ENCODE results near the gene LHFPL6. TPM values are rescaled to one million over a fixed set of nuclear protein-coding genes. Genes with fewer than 3 reads are reported as not detected.

LHFPL6 gene
- total RNA-seq, 1 donor from 2014 or later = 31.4 TPM

- H3K9me3 Mint-ChIP-seq (ENCODE audit: unreplicated experiment) = no peaks in the 10 kb centered on the region
- H3K36me3 Mint-ChIP-seq (ENCODE audit: low read depth, unreplicated experiment) = no peaks in the 10 kb centered on the region
- H3K4me1 ChIP-seq (ENCODE audit: insufficient read depth, low read length) = peaks cover 4% of the 10 kb centered on the region
- DNase-seq (ENCODE audit: low read depth) (no peak), FAIRE-seq (no peak)
- TF ChIP-seq EZH2 (IDR thresholded peaks at IDR 0.05; ENCODE audit: insufficient read depth, low read length) (no peak), CTCF (IDR thresholded peaks at IDR 0.05; ENCODE audit: insufficient read depth, low read depth, low read length) (no peak)
- H2AFZ ChIP-seq (ENCODE audit: low read depth, low read length) = no peak overlapping the region
- no peaks in the 10 kb centered on the region for H3K79me2 ChIP-seq (ENCODE audit: insufficient read depth, low read length)
- no peaks in the 10 kb centered on the region for H3K9me3 ChIP-seq (ENCODE audit: insufficient read depth, low read depth, low read length)
- peaks cover 20% of the 10 kb centered on the region for H3K4me1 Mint-ChIP-seq (ENCODE audit: low read depth, unreplicated experiment)
- H3K27me3 Mint-ChIP-seq (ENCODE audit: low read depth, unreplicated experiment) = no peaks in the 10 kb centered on the region
- no peak overlapping the region for H3K9ac ChIP-seq (ENCODE audit: low read length)
- no peak overlapping the region for H3K4me3 ChIP-seq (ENCODE audit: insufficient read depth, low read depth, low read length)
- H3K4me2 ChIP-seq (ENCODE audit: low read length) = no peak overlapping the region
- H3K36me3 ChIP-seq (ENCODE audit: insufficient read depth, low read length) = no peaks in the 10 kb centered on the region
- H3K27ac Mint-ChIP-seq (ENCODE audit: unreplicated experiment) = no peak overlapping the region
- H3K27ac ChIP-seq (ENCODE audit: low read depth, low read length) = no peak overlapping the region
- no peaks in the 10 kb centered on the region for H3K27me3 ChIP-seq (ENCODE audit: insufficient read depth, low read length)
- H3K4me3 Mint-ChIP-seq (ENCODE audit: unreplicated experiment) = no peak overlapping the region
- H4K20me1 ChIP-seq (ENCODE audit: insufficient read depth, low read length) = no peaks in the 10 kb centered on the region
Measured at GRCh38 chr13:39410964-39411363, 192.0 kb downstream of the LHFPL6 start.

GRCh38 chr13:39410096-39410901 lies 192.7 kb downstream of the LHFPL6 start:
- H3K4me3 Mint-ChIP-seq (ENCODE audit: unreplicated experiment) = no peak overlapping the region
- H3K27me3 Mint-ChIP-seq (ENCODE audit: low read depth, unreplicated experiment) = no peaks in the 10 kb centered on the region
- H3K4me3 ChIP-seq (ENCODE audit: insufficient read depth, low read depth, low read length) = no peak overlapping the region
- H3K79me2 ChIP-seq (ENCODE audit: insufficient read depth, low read length) = no peaks in the 10 kb centered on the region
- no peaks in the 10 kb centered on the region for H4K20me1 ChIP-seq (ENCODE audit: insufficient read depth, low read length)
- peaks cover 4% of the 10 kb centered on the region for H3K4me1 ChIP-seq (ENCODE audit: insufficient read depth, low read length)
- H3K27me3 ChIP-seq (ENCODE audit: insufficient read depth, low read length) = no peaks in the 10 kb centered on the region
- no peaks in the 10 kb centered on the region for H3K36me3 Mint-ChIP-seq (ENCODE audit: low read depth, unreplicated experiment)
- H2AFZ ChIP-seq (ENCODE audit: low read depth, low read length) = no peak overlapping the region
- peak overlapping the region; percentile 1 for H3K4me2 ChIP-seq (ENCODE audit: low read length)
- no peaks in the 10 kb centered on the region for H3K9me3 Mint-ChIP-seq (ENCODE audit: unreplicated experiment)
- FAIRE-seq (no peak), DNase-seq (ENCODE audit: low read depth) (peak; percentile 70)
- H3K27ac Mint-ChIP-seq (ENCODE audit: unreplicated experiment) = no peak overlapping the region
- no peak overlapping the region for H3K27ac ChIP-seq (ENCODE audit: low read depth, low read length)
- peaks cover 18% of the 10 kb centered on the region for H3K4me1 Mint-ChIP-seq (ENCODE audit: low read depth, unreplicated experiment)
- H3K36me3 ChIP-seq (ENCODE audit: insufficient read depth, low read length) = no peaks in the 10 kb centered on the region
- TF ChIP-seq EZH2 (IDR thresholded peaks at IDR 0.05; ENCODE audit: insufficient read depth, low read length) (no peak), CTCF (IDR thresholded peaks at IDR 0.05; ENCODE audit: insufficient read depth, low read depth, low read length) (no peak)
- no peaks in the 10 kb centered on the region for H3K9me3 ChIP-seq (ENCODE audit: insufficient read depth, low read depth, low read length)
- H3K9ac ChIP-seq (ENCODE audit: low read length) = no peak overlapping the region

- Mint-ChIP-seq H3K4me3 (ENCODE audit: unreplicated experiment) (no peak overlapping the region), H3K4me1 (ENCODE audit: low read depth, unreplicated experiment) (peaks cover 21% of the 10 kb centered on the region), H3K36me3 (ENCODE audit: low read depth, unreplicated experiment) (no peaks in the 10 kb centered on the region), H3K9me3 (ENCODE audit: unreplicated experiment) (no peaks in the 10 kb centered on the region), H3K27ac (ENCODE audit: unreplicated experiment) (no peak overlapping the region), H3K27me3 (ENCODE audit: low read depth, unreplicated experiment) (no peaks in the 10 kb centered on the region)
- no peak for FAIRE-seq
- H3K79me2 ChIP-seq (ENCODE audit: insufficient read depth, low read length) = peaks cover 2% of the 10 kb centered on the region
- no peak overlapping the region for H3K4me3 ChIP-seq (ENCODE audit: insufficient read depth, low read depth, low read length)
- H3K27ac ChIP-seq (ENCODE audit: low read depth, low read length) = no peak overlapping the region
- TF ChIP-seq EZH2 (IDR thresholded peaks at IDR 0.05; ENCODE audit: insufficient read depth, low read length) (no peak), CTCF (IDR thresholded peaks at IDR 0.05; ENCODE audit: insufficient read depth, low read depth, low read length) (no peak)
- no peaks in the 10 kb centered on the region for H4K20me1 ChIP-seq (ENCODE audit: insufficient read depth, low read length)
- no peaks in the 10 kb centered on the region for H3K9me3 ChIP-seq (ENCODE audit: insufficient read depth, low read depth, low read length)
- no peak for DNase-seq (ENCODE audit: low read depth)
- H3K4me1 ChIP-seq (ENCODE audit: insufficient read depth, low read length) = peaks cover 4% of the 10 kb centered on the region
- H3K27me3 ChIP-seq (ENCODE audit: insufficient read depth, low read length) = no peaks in the 10 kb centered on the region
- H2AFZ ChIP-seq (ENCODE audit: low read depth, low read length) = no peak overlapping the region
- no peaks in the 10 kb centered on the region for H3K36me3 ChIP-seq (ENCODE audit: insufficient read depth, low read length)
- H3K9ac ChIP-seq (ENCODE audit: low read length) = no peak overlapping the region
- no peak overlapping the region for H3K4me2 ChIP-seq (ENCODE audit: low read length)
Measured at GRCh38 chr13:39408512-39408911, 194.5 kb downstream of the LHFPL6 start.

Data from astrocyte (in vitro differentiated cells and primary cell).